Endothelial cell of umbilical vein (primary cell): ENCODE measurements around the gene ACBD3. TPM values are rescaled to one million over a fixed set of nuclear protein-coding genes. Genes with fewer than 3 reads are reported as not detected.

Experiments used
- BruUV-seq: library from RNA; stranded (reverse); fragments of 400-500 nt; replicated peaks from 2 replicates; lab custom pipeline; 2021; lab: Mats Ljungman, UMichigan
- CTCF ChIA-PET: fragments of 300-600, 350-600 bp; sonication (Branson Sonifier 250); formaldehyde crosslinking; loops from one replicate; lab custom pipeline; 2021; ENCODE audit warnings: antibody characterized with exemption, inconsistent platforms; lab: Charles Lee
- POLR2A ChIA-PET: fragments of 300-600, 350-600 bp; sonication (Branson Sonifier 250); formaldehyde crosslinking; loops from one replicate; lab custom pipeline; 2021; ENCODE audit warnings: antibody characterized with exemption, inconsistent platforms; lab: Charles Lee
- DNase-seq: peaks from one replicate; pipeline ENCODE4 v3.0.0-alpha.2; 2011; ENCODE audit warnings: low read depth, low spot score
- FAIRE-seq: peaks from 2 replicates; lab custom pipeline; 2011; peaks lifted over from hg19 to GRCh38; lab: Jason Lieb, UNC
- H2AFZ ChIP-seq: 2 replicates; pipeline ENCODE4 v1.6.0; 2012; ENCODE audit warnings: low read depth, low read length, control low read depth, inconsistent platforms
- H3K27ac ChIP-seq: 2 replicates; pipeline ENCODE4 v1.5.1; 2011; ENCODE audit warnings: low read depth, mild to moderate bottlenecking, control low read depth, low read length, moderate library complexity; ENCODE audit not compliant: insufficient read depth
- H3K27me3 ChIP-seq, 2 experiments: 2 replicates each; pipeline versions ENCODE4 v1.6.0 to v1.6.1; 2011; ENCODE audit warnings: low read length in 2 of 2, mixed read lengths in 1 of 2; ENCODE audit not compliant: control insufficient read depth in 2 of 2, insufficient read depth in 2 of 2
- H3K36me3 ChIP-seq, 2 experiments: 2 replicates in 1 of 2; 3 replicates in 1 of 2; pipeline ENCODE4 v1.5.1; 2011; ENCODE audit warnings: low read length in 2 of 2, mild to moderate bottlenecking in 1 of 2, moderate library complexity in 1 of 2; ENCODE audit not compliant: control insufficient read depth in 2 of 2, insufficient read depth in 2 of 2; ENCODE audit errors: extremely low read depth in 1 of 2
- H3K4me1 ChIP-seq: 3 replicates; pipeline ENCODE4 v1.5.1; 2011; ENCODE audit warnings: mild to moderate bottlenecking, low read length; ENCODE audit not compliant: control insufficient read depth, insufficient read depth; ENCODE audit errors: extremely low read depth
- H3K4me2 ChIP-seq: 2 replicates; pipeline ENCODE4 v1.6.1; 2011; ENCODE audit warnings: low read length, control low read depth, mixed read lengths; ENCODE audit not compliant: insufficient read depth
- H3K4me3 ChIP-seq, 3 experiments: fragments of 200-600 bp in 1 of 3; sonication (generic), shearing (Covaris generic) in 1 of 3; replicated peaks in 1 of 3; 2 replicates each; pipeline ENCODE4 v1.5.1; 2011 to 2016; ENCODE audit warnings: control low read depth in 3 of 3, low read length in 3 of 3, mild to moderate bottlenecking in 2 of 3, inconsistent platforms in 1 of 3, low read depth in 1 of 3, moderate library complexity in 1 of 3; ENCODE audit not compliant: insufficient read depth in 1 of 3
- H3K79me2 ChIP-seq: 2 replicates; pipeline ENCODE4 v1.6.0; 2012; ENCODE audit warnings: low read length, inconsistent platforms; ENCODE audit not compliant: control insufficient read depth, insufficient read depth
- H3K9ac ChIP-seq: replicated peaks from 2 replicates; pipeline ENCODE3; 2011; ENCODE audit warnings: low read length, control low read depth; ENCODE audit not compliant: insufficient read depth; ENCODE audit errors: extremely low read depth
- H3K9me1 ChIP-seq: replicated peaks from 3 replicates; pipeline ENCODE4 v1.6.0; 2011; ENCODE audit warnings: mild to moderate bottlenecking, low read length; ENCODE audit not compliant: control insufficient read depth, insufficient read depth; ENCODE audit errors: extremely low read depth
- H3K9me3 ChIP-seq: replicated peaks from 2 replicates; pipeline ENCODE4 v1.5.1; 2012; ENCODE audit warnings: low read length, inconsistent platforms; ENCODE audit not compliant: control insufficient read depth, insufficient read depth
- H4K20me1 ChIP-seq: replicated peaks from 2 replicates; pipeline ENCODE3; 2011; ENCODE audit warnings: mild to moderate bottlenecking, low read length; ENCODE audit not compliant: control insufficient read depth, insufficient read depth; ENCODE audit errors: extremely low read depth
- EZH2 ChIP-seq: IDR thresholded peaks from 2 replicates; pipeline ENCODE4 v1.6.1; 2012; ENCODE audit warnings: borderline replicate concordance, low read depth, mild to moderate bottlenecking, moderate library complexity, low read length, inconsistent platforms; ENCODE audit not compliant: severe bottlenecking
- FOS ChIP-seq: IDR thresholded peaks from 2 replicates; pipeline ENCODE4 v1.6.1; 2011; ENCODE audit warnings: mild to moderate bottlenecking, low read length, moderate library complexity, borderline replicate concordance; ENCODE audit not compliant: insufficient read depth
- GATA2 ChIP-seq: IDR thresholded peaks from 2 replicates; pipeline ENCODE4 v1.7.0; 2011; ENCODE audit warnings: low read depth, mild to moderate bottlenecking, moderate library complexity, mixed read lengths, low read length; ENCODE audit not compliant: insufficient read length, insufficient read depth
- JUN ChIP-seq: IDR thresholded peaks from 2 replicates; pipeline ENCODE4 v1.6.1; 2011; ENCODE audit warnings: borderline replicate concordance, low read depth; ENCODE audit not compliant: insufficient read length, insufficient read depth
- MYC ChIP-seq: IDR thresholded peaks from one replicate; pipeline ENCODE4 v1.6.1; 2011; ENCODE audit warnings: mild to moderate bottlenecking, low read depth, low read length
- POLR2A ChIP-seq: IDR thresholded peaks from 2 replicates; pipeline ENCODE4 v1.6.1; 2012; ENCODE audit warnings: low read depth, mild to moderate bottlenecking, control low read depth, low read length
- POLR2AphosphoS5 ChIP-seq: IDR thresholded peaks from 2 replicates; pipeline ENCODE4 v1.6.1; 2012; ENCODE audit warnings: low read depth, mild to moderate bottlenecking, control low read depth, low read length, moderate library complexity; ENCODE audit not compliant: insufficient read depth
- dilution Hi-C: fragments of 300-500 bp; cut with MboI; formaldehyde crosslinking; loops from one replicate; pipeline ENCODE4 v1.15.0; 2019; ENCODE audit warnings: low sequenced_read_pairs; ENCODE audit not compliant: extremely low pct_ligation_motif_present
- intact Hi-C: fragments of 100-400 bp; cut with micrococcal nuclease; formaldehyde crosslinking; loops from one replicate; pipeline ENCODE4 v1.10.0; 2022
- polyA plus RNA-seq, 4 experiments: library from polyadenylated mRNA; depleted of rRNA in 3 of 4; stranded (reverse) in 3 of 4; unstranded in 1 of 4; fragments of >200 nt; gene quantifications; 2 replicates each; pipeline versions ENCODE4 v1.2.1 to v1.2.3, GENCODE V29; 2011 to 2012; ENCODE audit warnings: missing spikeins in 1 of 4
- total RNA-seq: library from RNA; stranded (reverse); gene quantifications from 2 replicates; pipeline ENCODE4 v1.2.3, GENCODE V29; 2021
- TF ChIP-seq, protein P1 (sequence below): IDR thresholded peaks from 2 replicates; pipeline ENCODE4 v1.6.1; 2011; ENCODE audit not compliant: insufficient read depth, insufficient read length
- TF ChIP-seq, protein P2 (sequence below), 2 donors: IDR thresholded peaks; 1 replicate in 1 of 2; 2 replicates in 1 of 2; pipeline ENCODE4 v1.5.1; 2011; ENCODE audit warnings: low read length in 2 of 2, mild to moderate bottlenecking in 2 of 2, moderate library complexity in 2 of 2, control low read depth in 1 of 2, inconsistent platforms in 1 of 2, low read depth in 1 of 2; ENCODE audit not compliant: insufficient read depth in 1 of 2; ENCODE audit errors: extremely low read depth in 1 of 2

ACBD3 gene
- total and polyA plus RNA-seq, 2 donors (not counting 3 experiments of a cell fraction or from before 2014, with no cell fraction given) = 12.3 to 36.4 TPM

DNA sequence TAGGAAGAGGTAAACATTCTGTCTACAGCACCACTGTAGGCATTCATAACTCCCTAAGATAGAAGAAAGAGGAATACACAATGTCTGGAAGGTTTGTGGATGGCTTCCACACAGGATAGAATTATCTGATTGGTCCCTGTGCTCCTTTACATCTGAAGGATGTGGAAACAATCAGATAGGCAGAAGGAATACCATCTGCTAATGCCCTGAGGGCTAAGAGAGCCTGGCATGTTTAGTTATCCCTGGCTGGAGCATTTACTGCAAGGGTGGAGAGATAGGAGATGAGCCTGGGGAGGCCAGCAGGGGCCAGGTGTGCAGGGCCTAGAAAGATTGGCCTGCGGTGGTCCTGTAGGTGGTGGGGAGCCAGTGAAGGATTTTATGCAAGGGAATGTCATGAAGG lies 8.6 kb upstream of the ACBD3 start:
- FAIRE-seq = no peak
- H3K4me3 ChIP-seq = no peak overlapping the region
- H3K4me2 ChIP-seq = no peak overlapping the region
- ChIA-PET POLR2A (no interaction called here), CTCF (interaction anchor here (1.1 to 4.8 kb wide), 3 partner anchors 12 to 130 kb away, joined by 3 to 45 read pairs (median 3); no protein-coding TSS in a partner anchor)
- no peaks in the 10 kb centered on the region for H3K4me1 ChIP-seq
- dilution Hi-C loops = no loop called here
- TF ChIP-seq FOS (no peak), MYC (no peak)
- no peak overlapping the region for H3K9ac ChIP-seq
- no peaks in the 10 kb centered on the region for H3K27me3 ChIP-seq
- H3K27ac ChIP-seq = no peak overlapping the region
- no peaks in the 10 kb centered on the region for H4K20me1 ChIP-seq
- no TSS peak for BruUV-seq
- no peaks in the 10 kb centered on the region for H3K79me2 ChIP-seq
- intact Hi-C loops = no loop called here
- H3K9me3 ChIP-seq = no peaks in the 10 kb centered on the region
- H2AFZ ChIP-seq = no peak overlapping the region
- no peak for DNase-seq
- no peaks in the 10 kb centered on the region for H3K9me1 ChIP-seq
- H3K36me3 ChIP-seq = no peaks in the 10 kb centered on the region

DNA sequence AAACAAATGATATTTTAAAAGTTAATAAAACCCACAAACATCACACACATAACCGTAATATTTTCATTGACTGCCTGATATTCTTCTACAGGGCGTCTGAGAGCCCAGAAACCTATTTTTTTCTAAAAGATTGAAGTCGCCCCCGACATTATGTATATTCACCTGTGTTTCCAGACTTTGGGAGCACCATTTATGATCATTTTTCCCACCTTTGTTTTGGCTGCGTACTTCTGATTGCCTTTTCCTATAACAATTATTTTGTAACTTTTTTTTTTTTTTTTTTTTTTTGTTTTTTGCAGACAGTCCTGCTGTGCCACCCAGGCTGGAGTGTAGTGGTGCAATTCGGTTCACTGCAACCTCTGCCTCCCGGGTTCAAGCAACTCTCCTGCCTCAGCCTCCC lies 839 bp upstream of the ACBD3 start:
- peak overlapping the region in 2 of 3 experiments; percentile 70 to 93 for H3K4me3 ChIP-seq
- H2AFZ ChIP-seq = peak overlapping the region; percentile 95
- H3K79me2 ChIP-seq = peaks cover 37% of the 10 kb centered on the region
- H3K27me3 ChIP-seq = no peaks in the 10 kb centered on the region
- dilution Hi-C loops = no loop called here
- no peak overlapping the region for H3K27ac ChIP-seq
- intact Hi-C loops = loop anchor here (5.0 kb wide), 2 partner anchors 125 to 190 kb away; partner anchors contain the start of genes H3-3A and SDE2
- H3K9me1 ChIP-seq = no peaks in the 10 kb centered on the region
- peaks cover 12% of the 10 kb centered on the region for H3K4me1 ChIP-seq
- no peaks in the 10 kb centered on the region for H3K9me3 ChIP-seq
- H4K20me1 ChIP-seq = no peaks in the 10 kb centered on the region
- no peak overlapping the region for H3K9ac ChIP-seq
- FAIRE-seq = no peak
- H3K36me3 ChIP-seq = peaks cover 0 to under 1% of the 10 kb centered on the region in 2 experiments
- BruUV-seq = no TSS peak
- POLR2A ChIA-PET = no interaction called here
- DNase-seq = no peak
- CTCF ChIA-PET = interaction anchor here (1.0 kb wide), 1 partner anchor 10 kb away, joined by 5 read pairs; no protein-coding TSS in a partner anchor
- H3K4me2 ChIP-seq = peak overlapping the region; percentile 67
- TF ChIP-seq, protein P1, sequence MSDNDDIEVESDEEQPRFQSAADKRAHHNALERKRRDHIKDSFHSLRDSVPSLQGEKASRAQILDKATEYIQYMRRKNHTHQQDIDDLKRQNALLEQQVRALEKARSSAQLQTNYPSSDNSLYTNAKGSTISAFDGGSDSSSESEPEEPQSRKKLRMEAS = no peak
- TF ChIP-seq GATA2 = no peak
- TF ChIP-seq MYC = no peak
- no peak for TF ChIP-seq JUN
- no peak for TF ChIP-seq FOS
- no peak for TF ChIP-seq POLR2A
- TF ChIP-seq, protein P2, sequence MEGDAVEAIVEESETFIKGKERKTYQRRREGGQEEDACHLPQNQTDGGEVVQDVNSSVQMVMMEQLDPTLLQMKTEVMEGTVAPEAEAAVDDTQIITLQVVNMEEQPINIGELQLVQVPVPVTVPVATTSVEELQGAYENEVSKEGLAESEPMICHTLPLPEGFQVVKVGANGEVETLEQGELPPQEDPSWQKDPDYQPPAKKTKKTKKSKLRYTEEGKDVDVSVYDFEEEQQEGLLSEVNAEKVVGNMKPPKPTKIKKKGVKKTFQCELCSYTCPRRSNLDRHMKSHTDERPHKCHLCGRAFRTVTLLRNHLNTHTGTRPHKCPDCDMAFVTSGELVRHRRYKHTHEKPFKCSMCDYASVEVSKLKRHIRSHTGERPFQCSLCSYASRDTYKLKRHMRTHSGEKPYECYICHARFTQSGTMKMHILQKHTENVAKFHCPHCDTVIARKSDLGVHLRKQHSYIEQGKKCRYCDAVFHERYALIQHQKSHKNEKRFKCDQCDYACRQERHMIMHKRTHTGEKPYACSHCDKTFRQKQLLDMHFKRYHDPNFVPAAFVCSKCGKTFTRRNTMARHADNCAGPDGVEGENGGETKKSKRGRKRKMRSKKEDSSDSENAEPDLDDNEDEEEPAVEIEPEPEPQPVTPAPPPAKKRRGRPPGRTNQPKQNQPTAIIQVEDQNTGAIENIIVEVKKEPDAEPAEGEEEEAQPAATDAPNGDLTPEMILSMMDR (IDR thresholded peaks at IDR 0.05; ENCODE audit: extremely low read depth in 1 of 2, insufficient read depth in 1 of 2, low read depth in 1 of 2, low read length in 2 of 2) = no peak
- TF ChIP-seq POLR2AphosphoS5 = no peak
- TF ChIP-seq EZH2 = no peak
